ENCODE measurements around the gene SMIM28.

SMIM28 gene

DNA sequence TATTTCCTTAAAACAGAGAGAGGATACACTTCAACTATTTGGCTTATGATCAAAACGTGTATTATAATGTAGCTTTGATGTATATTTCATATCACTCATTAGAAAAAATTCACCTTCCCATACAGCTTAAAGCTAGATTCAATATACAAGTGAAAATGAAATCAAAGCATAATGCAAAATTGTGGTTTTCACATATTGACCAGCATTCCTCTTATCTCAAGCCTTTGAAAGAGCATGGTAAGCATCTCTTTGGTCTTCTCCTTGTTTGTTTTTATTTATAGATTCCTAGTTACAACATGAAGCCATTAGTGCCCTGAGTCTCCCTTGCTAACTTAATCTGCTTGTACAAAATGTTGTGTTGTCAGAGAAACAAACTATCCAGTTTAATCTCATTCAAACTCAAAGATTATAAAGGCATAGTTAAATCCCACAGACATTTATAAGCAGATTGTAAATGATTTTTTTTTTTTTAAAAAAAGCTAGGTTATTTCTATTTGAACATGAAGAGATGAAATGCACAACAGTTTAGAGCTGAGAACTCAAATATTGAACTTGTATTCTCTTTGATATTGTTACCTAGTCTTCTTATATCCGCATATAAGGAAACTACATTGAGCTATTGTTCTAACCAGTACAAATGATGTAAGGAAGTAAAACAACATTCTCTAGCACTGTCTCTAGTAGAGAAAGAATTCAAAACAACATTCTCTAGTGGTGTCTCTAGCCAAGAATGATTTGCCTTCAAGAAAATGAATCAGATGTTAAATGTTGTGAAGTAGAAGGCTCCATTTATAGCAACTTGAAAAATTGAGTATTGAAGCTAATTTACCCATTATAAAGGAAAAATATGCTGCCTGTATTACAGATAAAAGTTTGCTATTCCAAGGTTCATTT is 31.2 kb upstream of the SMIM28 start:
- Histone ChIP-seq H3K9me3 (ENCODE audit: insufficient read depth, low read length) (no peaks in the 10 kb centered on the region), H3K27me3 (ENCODE audit: low read length) (no peaks in the 10 kb centered on the region), H3K79me2 (ENCODE audit: insufficient read depth, low read length) (no peaks in the 10 kb centered on the region), H2AFZ (ENCODE audit: low read depth, low read length, severe bottlenecking) (no peak overlapping the region), H3K9me2 (replicated peaks; ENCODE audit: insufficient read depth, low read length) (no peaks in the 10 kb centered on the region), H3K9ac (ENCODE audit: low read length) (no peak overlapping the region), H4K20me1 (ENCODE audit: low read depth, low read length) (no peaks in the 10 kb centered on the region), H3K4me3 (ENCODE audit: insufficient read depth, low read length, poor library complexity, severe bottlenecking) (no peak overlapping the region), H3K27ac (ENCODE audit: low read depth, low read length) (no peak overlapping the region), H3K4me2 (ENCODE audit: low read depth, low read length, poor library complexity, severe bottlenecking) (no peak overlapping the region), H3F3A (ENCODE audit: insufficient read depth) (no peaks in the 10 kb centered on the region), H3K36me3 (ENCODE audit: low read length) (no peaks in the 10 kb centered on the region)
- no peak for TF ChIP-seq EZH2phosphoT487 (conservative IDR thresholded peaks at IDR 0.05; ENCODE audit: low read length)
- TF ChIP-seq, protein P1, sequence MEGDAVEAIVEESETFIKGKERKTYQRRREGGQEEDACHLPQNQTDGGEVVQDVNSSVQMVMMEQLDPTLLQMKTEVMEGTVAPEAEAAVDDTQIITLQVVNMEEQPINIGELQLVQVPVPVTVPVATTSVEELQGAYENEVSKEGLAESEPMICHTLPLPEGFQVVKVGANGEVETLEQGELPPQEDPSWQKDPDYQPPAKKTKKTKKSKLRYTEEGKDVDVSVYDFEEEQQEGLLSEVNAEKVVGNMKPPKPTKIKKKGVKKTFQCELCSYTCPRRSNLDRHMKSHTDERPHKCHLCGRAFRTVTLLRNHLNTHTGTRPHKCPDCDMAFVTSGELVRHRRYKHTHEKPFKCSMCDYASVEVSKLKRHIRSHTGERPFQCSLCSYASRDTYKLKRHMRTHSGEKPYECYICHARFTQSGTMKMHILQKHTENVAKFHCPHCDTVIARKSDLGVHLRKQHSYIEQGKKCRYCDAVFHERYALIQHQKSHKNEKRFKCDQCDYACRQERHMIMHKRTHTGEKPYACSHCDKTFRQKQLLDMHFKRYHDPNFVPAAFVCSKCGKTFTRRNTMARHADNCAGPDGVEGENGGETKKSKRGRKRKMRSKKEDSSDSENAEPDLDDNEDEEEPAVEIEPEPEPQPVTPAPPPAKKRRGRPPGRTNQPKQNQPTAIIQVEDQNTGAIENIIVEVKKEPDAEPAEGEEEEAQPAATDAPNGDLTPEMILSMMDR (IDR thresholded peaks at IDR 0.05; ENCODE audit: insufficient read depth, low read length, poor library complexity, severe bottlenecking) = no peak

DNA sequence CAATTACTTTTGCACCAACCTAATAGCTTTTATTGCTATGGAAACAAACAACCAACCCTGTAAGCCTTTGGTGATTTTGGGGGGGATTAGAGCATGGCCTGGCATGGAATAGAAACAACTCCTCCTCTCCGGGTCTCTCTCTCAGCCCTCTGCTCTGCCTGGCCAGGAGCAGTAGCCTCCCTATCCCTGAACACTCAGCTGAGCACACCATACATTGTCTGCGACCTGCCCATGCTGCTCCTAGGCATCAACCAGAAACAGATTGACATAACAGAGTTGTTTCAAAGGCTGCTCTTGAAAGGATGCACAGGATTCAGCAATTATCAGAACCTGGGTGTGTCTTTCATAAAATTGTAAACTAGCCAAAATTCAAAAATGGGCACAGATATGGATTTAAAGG is 29.8 kb upstream of the SMIM28 start:
- no peak overlapping the region for H3K4me3 ChIP-seq (ENCODE audit: insufficient read depth, low read length, poor library complexity, severe bottlenecking)
- H3K27ac ChIP-seq (ENCODE audit: low read depth, low read length) = no peak overlapping the region
- H3K4me2 ChIP-seq (ENCODE audit: low read depth, low read length, poor library complexity, severe bottlenecking) = no peak overlapping the region
- no peaks in the 10 kb centered on the region for H3F3A ChIP-seq (ENCODE audit: insufficient read depth)
- H3K79me2 ChIP-seq (ENCODE audit: insufficient read depth, low read length) = no peaks in the 10 kb centered on the region
- H3K9me2 ChIP-seq (replicated peaks; ENCODE audit: insufficient read depth, low read length) = no peaks in the 10 kb centered on the region
- no peaks in the 10 kb centered on the region for H3K36me3 ChIP-seq (ENCODE audit: low read length)
- no peaks in the 10 kb centered on the region for H4K20me1 ChIP-seq (ENCODE audit: low read depth, low read length)
- H3K9me3 ChIP-seq (ENCODE audit: insufficient read depth, low read length) = no peaks in the 10 kb centered on the region
- no peak for TF ChIP-seq EZH2phosphoT487 (conservative IDR thresholded peaks at IDR 0.05; ENCODE audit: low read length)
- TF ChIP-seq, protein P1 (IDR thresholded peaks at IDR 0.05; ENCODE audit: insufficient read depth, low read length, poor library complexity, severe bottlenecking) = no peak
- no peak overlapping the region for H2AFZ ChIP-seq (ENCODE audit: low read depth, low read length, severe bottlenecking)
- H3K27me3 ChIP-seq (ENCODE audit: low read length) = no peaks in the 10 kb centered on the region
- H3K9ac ChIP-seq (ENCODE audit: low read length) = no peak overlapping the region

DNA sequence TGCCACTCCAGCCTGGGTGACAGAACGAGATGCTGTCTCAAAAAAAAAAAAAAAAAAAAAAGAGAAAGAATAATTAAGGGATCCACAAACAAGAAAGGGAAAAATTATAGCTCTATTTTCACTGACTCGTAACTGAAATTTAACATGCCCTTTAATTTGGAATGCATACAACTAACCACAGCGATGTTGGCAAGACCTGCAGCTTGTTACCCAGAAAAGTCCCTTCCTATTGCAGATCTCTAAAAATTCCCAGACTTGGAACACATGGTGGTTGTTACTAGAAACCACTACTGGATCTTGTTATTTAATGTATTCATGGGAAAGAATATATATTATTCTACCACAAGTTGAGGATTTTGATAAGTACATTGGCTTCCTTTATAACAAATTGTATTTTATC is 27.8 kb upstream of the SMIM28 start:
- H3K36me3 ChIP-seq (ENCODE audit: low read length) = no peaks in the 10 kb centered on the region
- no peaks in the 10 kb centered on the region for H3K9me2 ChIP-seq (replicated peaks; ENCODE audit: insufficient read depth, low read length)
- H4K20me1 ChIP-seq (ENCODE audit: low read depth, low read length) = no peaks in the 10 kb centered on the region
- H3K4me2 ChIP-seq (ENCODE audit: low read depth, low read length, poor library complexity, severe bottlenecking) = no peak overlapping the region
- H3K27ac ChIP-seq (ENCODE audit: low read depth, low read length) = no peak overlapping the region
- no peak overlapping the region for H2AFZ ChIP-seq (ENCODE audit: low read depth, low read length, severe bottlenecking)
- H3K4me3 ChIP-seq (ENCODE audit: insufficient read depth, low read length, poor library complexity, severe bottlenecking) = no peak overlapping the region
- TF ChIP-seq EZH2phosphoT487 (conservative IDR thresholded peaks at IDR 0.05; ENCODE audit: low read length) = no peak
- TF ChIP-seq, protein P1 (IDR thresholded peaks at IDR 0.05; ENCODE audit: insufficient read depth, low read length, poor library complexity, severe bottlenecking) = no peak
- no peaks in the 10 kb centered on the region for H3K79me2 ChIP-seq (ENCODE audit: insufficient read depth, low read length)
- H3K9ac ChIP-seq (ENCODE audit: low read length) = no peak overlapping the region
- no peaks in the 10 kb centered on the region for H3F3A ChIP-seq (ENCODE audit: insufficient read depth)
- H3K27me3 ChIP-seq (ENCODE audit: low read length) = no peaks in the 10 kb centered on the region
- no peaks in the 10 kb centered on the region for H3K9me3 ChIP-seq (ENCODE audit: insufficient read depth, low read length)

Data from SU-DHL-6 (cell line).